ENCODE measurements around the gene CDKN2B.

Gene CDKN2B

DNA sequence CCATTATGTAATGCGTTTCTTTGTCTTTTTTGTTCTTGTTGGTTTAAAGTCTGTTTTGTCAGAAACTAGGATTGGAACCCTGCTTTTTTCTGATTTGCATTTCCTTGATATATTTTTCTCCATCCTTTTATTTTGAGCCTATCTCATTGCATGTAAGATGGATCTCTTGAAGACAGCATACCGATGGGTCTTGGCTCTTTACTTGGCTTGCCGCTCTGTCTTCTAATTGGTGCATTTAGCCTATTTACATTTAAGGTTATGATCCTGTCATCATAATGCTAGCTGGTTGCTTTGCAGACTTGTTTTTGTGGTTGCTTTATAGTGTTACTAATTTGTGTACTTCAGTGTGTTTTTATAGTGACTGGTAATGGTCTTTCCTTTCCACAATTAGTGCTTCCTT lies 13.3 kb upstream of the CDKN2B start:
- no peak overlapping the region for H3K27ac Mint-ChIP-seq
- DNase-seq = no peak
- no peak for ATAC-seq (replicated peaks)
- H3K4me1 Mint-ChIP-seq = no peaks in the 10 kb centered on the region
- peaks cover 19 to 22% of the 10 kb centered on the region in 2 donors for H3K36me3 Mint-ChIP-seq
- peaks cover 11 to 13% of the 10 kb centered on the region in 2 donors for H3K9me3 Mint-ChIP-seq
- H3K27me3 Mint-ChIP-seq = peaks cover 8 to 15% of the 10 kb centered on the region in 2 donors
- no peak overlapping the region for H3K4me3 Mint-ChIP-seq

DNA sequence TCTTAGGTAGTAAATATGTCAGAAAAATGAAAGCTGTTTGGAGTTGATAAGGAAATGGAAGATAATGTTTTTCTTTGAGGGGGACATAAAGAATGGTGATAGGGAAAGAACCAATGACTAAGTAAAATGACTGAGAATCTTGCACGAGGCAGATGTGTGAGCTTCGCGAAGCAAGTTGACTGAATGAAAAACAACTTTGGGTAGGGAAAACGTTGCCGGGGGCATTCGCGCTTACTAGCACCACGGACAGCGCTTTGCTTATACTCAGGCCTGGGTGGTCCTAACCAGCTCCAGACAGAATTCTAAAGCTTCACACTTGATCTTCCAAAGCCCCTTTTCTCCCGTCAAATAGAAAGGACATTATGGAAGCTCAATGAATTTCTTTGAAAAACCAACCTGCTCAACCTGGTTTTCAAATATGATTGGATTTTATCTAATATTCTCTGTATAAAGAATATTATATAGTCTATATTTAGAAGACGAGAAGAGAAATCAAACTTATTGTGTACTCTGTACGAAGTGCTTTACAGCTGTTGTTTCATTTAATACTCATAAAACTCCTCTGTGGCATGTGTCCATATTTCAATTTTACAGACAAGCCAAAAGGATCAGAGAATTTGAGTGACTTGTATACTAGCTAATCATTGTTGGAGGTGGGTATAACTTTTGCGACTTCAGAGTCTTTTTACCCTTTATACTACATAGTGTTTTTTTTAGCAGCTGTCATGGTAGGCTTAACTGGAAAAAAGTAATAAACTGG lies 1.9 kb upstream of the CDKN2B start:
- no peaks in the 10 kb centered on the region for H3K9me3 Mint-ChIP-seq
- no peak overlapping the region for H3K4me3 Mint-ChIP-seq
- peaks cover 14 to 22% of the 10 kb centered on the region in 2 donors for H3K27me3 Mint-ChIP-seq
- ATAC-seq (replicated peaks) (no peak), DNase-seq (no peak)
- H3K36me3 Mint-ChIP-seq = peaks cover 4 to 7% of the 10 kb centered on the region in 2 donors
- H3K27ac Mint-ChIP-seq = no peak overlapping the region
- H3K4me1 Mint-ChIP-seq = peaks cover 8 to 29% of the 10 kb centered on the region in 2 donors

GRCh38 chr9:22009506-22009867 lies 382 bp upstream of the CDKN2B start:
- peak overlapping the region; percentile 92 to 96 for H3K4me3 Mint-ChIP-seq
- ATAC-seq (replicated peaks) = peak; percentile 58 to 62
- H3K9me3 Mint-ChIP-seq = no peaks in the 10 kb centered on the region
- H3K27me3 Mint-ChIP-seq = peaks cover 28 to 37% of the 10 kb centered on the region in 2 donors
- peak overlapping the region; percentile 79 for H3K27ac Mint-ChIP-seq
- H3K36me3 Mint-ChIP-seq = peaks cover 7 to 13% of the 10 kb centered on the region in 2 donors
- H3K4me1 Mint-ChIP-seq = peaks cover 20 to 45% of the 10 kb centered on the region in 2 donors
- no peak for DNase-seq

GRCh38 chr9:22008384-22008716 lies 755 bp downstream of the CDKN2B start:
- ATAC-seq (replicated peaks) (no peak), DNase-seq (no peak)
- Mint-ChIP-seq H3K4me1 (peaks cover 20 to 48% of the 10 kb centered on the region in 2 donors), H3K36me3 (peaks cover 7 to 13% of the 10 kb centered on the region in 2 donors), H3K27me3 (peaks cover 28 to 37% of the 10 kb centered on the region in 2 donors), H3K9me3 (no peaks in the 10 kb centered on the region), H3K4me3 (peak overlapping the region; percentile 92 to 96), H3K27ac (peak overlapping the region; percentile 81)

- peak overlapping the region; percentile 66 to 68 for H3K4me3 Mint-ChIP-seq
- H3K4me1 Mint-ChIP-seq = peaks cover 20 to 44% of the 10 kb centered on the region in 2 donors
- no peaks in the 10 kb centered on the region for H3K9me3 Mint-ChIP-seq
- H3K27ac Mint-ChIP-seq = peak overlapping the region; percentile 79
- DNase-seq (no peak), ATAC-seq (replicated peaks) (no peak)
- H3K27me3 Mint-ChIP-seq = peaks cover 30 to 37% of the 10 kb centered on the region in 2 donors
- H3K36me3 Mint-ChIP-seq = peaks cover 3 to 10% of the 10 kb centered on the region in 2 donors
These were observed 3.2 kb downstream of the CDKN2B start for GRCh38 chr9:22005702-22006606.

GRCh38 chr9:22005021-22005701 lies 3.9 kb downstream of the CDKN2B start:
- peaks cover 31 to 33% of the 10 kb centered on the region in 2 donors for H3K27me3 Mint-ChIP-seq
- ATAC-seq (replicated peaks) = no peak
- H3K4me3 Mint-ChIP-seq = peak overlapping the region; percentile 66 to 68
- H3K4me1 Mint-ChIP-seq = peaks cover 20 to 38% of the 10 kb centered on the region in 2 donors
- DNase-seq = no peak
- peak overlapping the region; percentile 72 for H3K27ac Mint-ChIP-seq
- H3K36me3 Mint-ChIP-seq = peaks cover 3 to 10% of the 10 kb centered on the region in 2 donors
- H3K9me3 Mint-ChIP-seq = no peaks in the 10 kb centered on the region

- Mint-ChIP-seq H3K4me3 (no peak overlapping the region), H3K9me3 (no peaks in the 10 kb centered on the region), H3K36me3 (peaks cover 6% of the 10 kb centered on the region in 2 donors), H3K27ac (no peak overlapping the region), H3K27me3 (peaks cover 20 to 24% of the 10 kb centered on the region in 2 donors), H3K4me1 (peaks cover 13 to 22% of the 10 kb centered on the region in 2 donors)
- no peak for DNase-seq
- no peak for ATAC-seq (replicated peaks)
These were observed 7.1 kb downstream of the CDKN2B start for GRCh38 chr9:22002038-22002437.

- H3K36me3 Mint-ChIP-seq = peaks cover 6% of the 10 kb centered on the region in 2 donors
- H3K4me1 Mint-ChIP-seq = peaks cover 14 to 31% of the 10 kb centered on the region in 2 donors
- no peak for DNase-seq
- no peaks in the 10 kb centered on the region for H3K9me3 Mint-ChIP-seq
- H3K27me3 Mint-ChIP-seq = peaks cover 0 to 9% of the 10 kb centered on the region in 2 donors
- no peak overlapping the region for H3K27ac Mint-ChIP-seq
- ATAC-seq (replicated peaks) = no peak
- H3K4me3 Mint-ChIP-seq = no peak overlapping the region
These were observed 11.1 kb downstream of the CDKN2B start for GRCh38 chr9:21998026-21998425.

DNA sequence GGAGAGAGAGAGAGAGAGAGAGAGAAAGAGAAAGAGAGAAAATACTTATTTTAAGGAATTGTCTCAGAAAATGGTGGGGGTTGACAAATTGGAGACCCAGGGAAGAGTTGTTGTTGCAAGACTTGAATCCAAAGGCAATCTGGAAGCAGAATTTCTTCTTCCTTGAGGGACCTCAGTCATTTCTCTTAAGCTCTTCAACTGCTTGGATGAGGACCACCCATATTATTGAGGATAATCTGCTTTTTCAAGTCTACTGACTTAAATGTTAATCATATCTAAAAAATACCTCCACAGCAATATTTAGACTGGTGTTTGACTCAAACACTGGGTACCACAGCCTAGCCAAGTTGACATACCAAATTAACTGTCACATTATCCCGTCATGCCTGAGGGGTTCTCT lies 11.6 kb downstream of the CDKN2B start:
- H3K27me3 Mint-ChIP-seq = peaks cover 0 to 9% of the 10 kb centered on the region in 2 donors
- no peak overlapping the region for H3K27ac Mint-ChIP-seq
- peaks cover 6% of the 10 kb centered on the region in 2 donors for H3K36me3 Mint-ChIP-seq

GRCh38 chr9:21996858-21997257 lies 12.2 kb downstream of the CDKN2B start:
- ATAC-seq (replicated peaks) = no peak

More for the DNA sequence above, 11.6 kb downstream of the CDKN2B start:
- DNase-seq = no peak
- H3K4me1 Mint-ChIP-seq = peaks cover 14 to 31% of the 10 kb centered on the region in 2 donors
- ATAC-seq (replicated peaks) = no peak
- no peaks in the 10 kb centered on the region for H3K9me3 Mint-ChIP-seq
- H3K4me3 Mint-ChIP-seq = no peak overlapping the region

GRCh38 chr9:21996438-21996837 lies 12.7 kb downstream of the CDKN2B start:
- H3K9me3 Mint-ChIP-seq = no peaks in the 10 kb centered on the region
- peaks cover 0 to 9% of the 10 kb centered on the region in 2 donors for H3K27me3 Mint-ChIP-seq
- ATAC-seq (replicated peaks) = no peak
- DNase-seq = no peak
- peaks cover 14 to 31% of the 10 kb centered on the region in 2 donors for H3K4me1 Mint-ChIP-seq
- peak overlapping the region; percentile 93 to 97 for H3K4me3 Mint-ChIP-seq
- peaks cover 6% of the 10 kb centered on the region in 2 donors for H3K36me3 Mint-ChIP-seq
- H3K27ac Mint-ChIP-seq = peak overlapping the region; percentile 98

More at GRCh38 chr9:21996858-21997257, 12.2 kb downstream of the CDKN2B start:
- no peak for DNase-seq
- Mint-ChIP-seq H3K27me3 (peaks cover 0 to 9% of the 10 kb centered on the region in 2 donors), H3K36me3 (peaks cover 6% of the 10 kb centered on the region in 2 donors), H3K9me3 (no peaks in the 10 kb centered on the region), H3K4me3 (no peak overlapping the region), H3K4me1 (peaks cover 14 to 31% of the 10 kb centered on the region in 2 donors), H3K27ac (no peak overlapping the region)

GRCh38 chr9:21995666-21996398 lies 13.3 kb downstream of the CDKN2B start:
- Mint-ChIP-seq H3K36me3 (peaks cover 6% of the 10 kb centered on the region in 2 donors), H3K27ac (peak overlapping the region; percentile 98), H3K4me3 (peak overlapping the region; percentile 93 to 97), H3K9me3 (no peaks in the 10 kb centered on the region), H3K27me3 (peaks cover 0 to 6% of the 10 kb centered on the region in 2 donors), H3K4me1 (peaks cover 14 to 31% of the 10 kb centered on the region in 2 donors)
- peak; percentile 41 for DNase-seq
- peak; percentile 14 to 26 for ATAC-seq (replicated peaks)

DNA sequence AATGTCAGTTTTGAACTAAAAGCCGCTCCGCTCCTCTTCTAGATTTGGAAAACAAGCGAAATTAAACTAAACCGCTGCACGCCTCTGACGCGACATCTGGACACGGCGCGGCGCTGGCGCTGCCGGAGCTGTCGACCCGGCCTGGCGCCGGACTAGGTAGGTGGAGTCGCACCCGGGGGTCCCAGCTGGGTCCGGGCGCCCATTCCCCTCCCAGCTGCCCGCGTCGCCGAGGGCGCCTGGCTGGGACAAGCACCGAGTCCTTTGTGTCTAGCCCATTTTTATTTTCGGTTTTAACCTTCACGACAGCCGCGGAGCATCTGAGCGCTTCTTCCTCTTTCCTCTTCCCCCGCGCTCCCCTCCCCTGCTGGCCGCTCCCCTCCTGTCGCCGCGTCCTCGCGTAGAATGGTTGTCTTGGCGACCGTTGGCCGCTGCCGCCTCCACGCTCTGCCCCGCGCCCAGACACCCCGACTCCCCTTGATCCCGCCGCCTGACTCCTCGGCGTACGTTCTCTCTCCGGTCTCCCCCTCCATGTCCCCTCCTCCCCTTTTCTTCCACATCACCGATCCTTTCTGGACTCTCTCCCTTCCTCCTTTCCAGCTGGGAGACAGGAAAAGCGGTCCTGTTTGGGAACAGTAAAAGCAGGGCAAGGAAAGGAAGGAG lies 14.0 kb downstream of the CDKN2B start:
- no peaks in the 10 kb centered on the region for H3K9me3 Mint-ChIP-seq
- peak overlapping the region; percentile 98 for H3K27ac Mint-ChIP-seq
- peaks cover 17 to 34% of the 10 kb centered on the region in 2 donors for H3K4me1 Mint-ChIP-seq
- peak; percentile 86 to 89 for ATAC-seq (replicated peaks)
- peak overlapping the region; percentile 93 to 97 for H3K4me3 Mint-ChIP-seq
- peaks cover 4 to 8% of the 10 kb centered on the region in 2 donors for H3K27me3 Mint-ChIP-seq
- H3K36me3 Mint-ChIP-seq = peaks cover 6 to 9% of the 10 kb centered on the region in 2 donors
- DNase-seq = peak; percentile 86

Data from stimulated activated naive B cell treated with anti-CD40 and anti-IgM and Interleukin-4, amounts not matched to agents 10 μg/mL and 1 μg/mL and 100 μg/mL, for 72 hours (primary cell).